GM12874 (cell line): ENCODE results near the gene ATXN2.

ENCODE experiments used
- TF ChIP-seq, protein P1 (sequence below): IDR thresholded peaks from 2 replicates; pipeline ENCODE4 v1.5.1; 2011; ENCODE audit warnings: low read depth, mild to moderate bottlenecking, control low read depth, low read length, moderate library complexity; ENCODE audit not compliant: insufficient read depth

ATXN2 gene

DNA sequence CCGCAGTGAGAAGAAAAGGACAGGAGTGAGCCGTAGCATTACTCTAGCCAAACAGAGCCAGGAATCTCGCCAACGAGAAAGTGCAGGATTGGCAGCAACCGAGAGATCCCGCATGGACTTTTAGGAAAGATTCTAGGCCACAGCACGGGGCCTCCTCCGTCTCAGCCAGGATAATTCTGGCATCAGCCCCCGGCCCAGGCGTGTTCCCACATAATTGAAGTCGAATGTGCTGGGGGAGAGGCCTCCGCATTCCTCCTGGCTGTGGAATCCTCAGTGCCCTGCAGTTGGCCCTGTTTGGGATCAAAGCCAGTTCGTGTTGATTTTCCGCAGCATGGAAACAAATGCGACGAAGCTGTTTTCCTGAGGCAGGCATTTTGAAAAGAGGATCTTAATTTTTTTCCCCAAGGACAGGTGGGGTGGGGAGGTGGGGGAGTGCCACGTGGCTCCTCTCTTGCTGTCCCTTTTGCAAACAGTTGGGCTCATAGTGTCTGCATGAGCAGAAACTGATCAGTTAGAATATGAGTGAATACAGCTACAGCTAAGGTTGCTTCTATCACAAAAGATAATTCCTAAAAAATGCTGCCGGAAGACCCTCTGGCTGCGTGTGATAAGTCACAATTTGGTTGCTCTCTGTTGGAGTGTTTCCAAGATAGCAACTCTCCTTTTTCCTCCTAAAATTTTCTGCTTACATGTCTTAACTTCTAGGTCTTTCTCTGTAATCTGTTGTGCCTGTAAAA is 37.3 kb upstream of the ATXN2 start:
- TF ChIP-seq, protein P1, sequence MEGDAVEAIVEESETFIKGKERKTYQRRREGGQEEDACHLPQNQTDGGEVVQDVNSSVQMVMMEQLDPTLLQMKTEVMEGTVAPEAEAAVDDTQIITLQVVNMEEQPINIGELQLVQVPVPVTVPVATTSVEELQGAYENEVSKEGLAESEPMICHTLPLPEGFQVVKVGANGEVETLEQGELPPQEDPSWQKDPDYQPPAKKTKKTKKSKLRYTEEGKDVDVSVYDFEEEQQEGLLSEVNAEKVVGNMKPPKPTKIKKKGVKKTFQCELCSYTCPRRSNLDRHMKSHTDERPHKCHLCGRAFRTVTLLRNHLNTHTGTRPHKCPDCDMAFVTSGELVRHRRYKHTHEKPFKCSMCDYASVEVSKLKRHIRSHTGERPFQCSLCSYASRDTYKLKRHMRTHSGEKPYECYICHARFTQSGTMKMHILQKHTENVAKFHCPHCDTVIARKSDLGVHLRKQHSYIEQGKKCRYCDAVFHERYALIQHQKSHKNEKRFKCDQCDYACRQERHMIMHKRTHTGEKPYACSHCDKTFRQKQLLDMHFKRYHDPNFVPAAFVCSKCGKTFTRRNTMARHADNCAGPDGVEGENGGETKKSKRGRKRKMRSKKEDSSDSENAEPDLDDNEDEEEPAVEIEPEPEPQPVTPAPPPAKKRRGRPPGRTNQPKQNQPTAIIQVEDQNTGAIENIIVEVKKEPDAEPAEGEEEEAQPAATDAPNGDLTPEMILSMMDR, result no peak

DNA sequence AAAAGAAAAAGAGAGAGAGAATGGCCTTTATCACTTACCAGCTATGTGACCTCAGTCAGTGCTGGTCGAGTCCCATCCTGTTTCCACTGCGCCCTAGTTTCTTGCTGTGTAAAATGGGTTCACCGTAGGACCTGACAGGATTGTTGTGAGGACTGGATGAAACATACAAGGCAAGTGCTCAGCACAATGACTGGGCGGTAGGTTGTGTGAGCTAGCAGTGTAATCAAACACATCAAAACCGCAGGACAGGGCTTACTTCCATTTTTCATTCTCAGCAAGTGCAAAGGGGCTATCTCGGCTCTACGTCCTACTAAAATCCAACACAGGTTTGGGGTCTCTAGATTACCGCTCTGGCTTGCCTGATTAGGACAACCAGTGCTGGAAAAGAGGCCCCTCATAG is 36.4 kb upstream of the ATXN2 start:
- TF ChIP-seq, protein P1, result no peak

DNA sequence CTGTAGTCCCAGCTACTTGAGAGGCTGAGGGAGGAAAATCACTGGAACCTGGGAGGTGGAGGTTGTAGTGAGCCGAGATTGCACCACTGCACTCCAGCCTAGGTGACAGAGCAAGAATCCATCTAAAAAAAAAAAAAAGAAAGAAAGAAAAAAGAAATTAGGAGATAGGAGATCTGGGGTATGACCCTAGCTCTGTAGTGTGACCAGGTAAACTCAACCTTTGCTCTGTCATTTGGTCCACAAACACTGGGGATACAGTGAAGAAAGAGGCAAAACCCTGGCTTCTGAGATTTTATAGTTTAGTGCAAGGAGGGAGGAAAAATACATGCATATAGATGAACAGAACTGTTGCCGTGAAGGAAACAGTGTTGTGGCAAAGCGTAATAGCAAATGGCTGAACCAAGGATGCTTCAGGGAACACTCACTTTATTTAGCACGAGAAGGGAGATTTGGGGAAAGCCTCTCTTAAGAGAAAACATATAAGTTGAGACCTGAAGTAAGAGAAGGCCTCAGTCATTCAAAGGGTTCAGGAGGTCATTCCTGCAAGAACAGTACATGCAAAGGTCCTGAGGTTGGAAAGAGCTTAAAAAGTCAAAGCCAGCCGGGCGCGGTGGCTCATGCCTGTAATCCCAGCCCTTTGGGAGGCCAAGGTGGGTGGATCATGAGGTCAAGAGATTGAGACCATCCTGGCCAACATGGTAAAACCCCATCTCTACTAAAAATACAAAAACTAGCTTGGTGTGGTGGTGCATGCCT is 29.6 kb upstream of the ATXN2 start:
- TF ChIP-seq, protein P1, result no peak

- TF ChIP-seq, protein P1, result no peak
These were observed 27.1 kb upstream of the ATXN2 start for GRCh38 chr12:111626230-111626629.

GRCh38 chr12:111624540-111624939 is 25.4 kb upstream of the ATXN2 start:
- TF ChIP-seq, protein P1, result no peak

DNA sequence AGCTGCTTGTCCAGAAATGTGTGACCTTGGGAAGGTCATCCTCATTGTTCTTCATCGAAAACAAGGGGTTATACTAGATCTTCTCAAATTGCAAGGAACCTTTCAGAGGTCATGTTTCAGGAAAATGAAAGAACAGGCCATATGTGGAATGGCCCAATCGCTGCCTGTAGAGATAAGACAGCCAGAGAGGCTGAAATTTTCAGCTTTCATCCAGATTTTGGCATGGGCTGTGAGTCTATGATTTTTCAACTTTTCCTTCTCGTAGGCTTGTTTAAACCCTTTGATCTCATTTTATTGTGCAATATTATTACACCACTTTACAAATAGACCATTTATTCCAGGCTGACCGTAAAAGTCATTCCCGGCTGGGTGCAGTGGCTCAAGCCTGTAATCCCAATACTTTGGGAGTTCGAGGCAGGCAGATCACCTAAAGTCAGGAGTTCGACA is 17.1 kb upstream of the ATXN2 start:
- TF ChIP-seq, protein P1, result no peak

GRCh38 chr12:111607239-111607638 is 8.1 kb upstream of the ATXN2 start:
- TF ChIP-seq, protein P1, result peak; percentile 5; the same call in 1 of the 2 replicates
